ENCODE data around the gene KRTAP10-5. TPM values are rescaled to one million over a fixed set of nuclear protein-coding genes. Genes with fewer than 3 reads are reported as not detected.

Gene KRTAP10-5
- total RNA-seq, 1 donor from 2014 or later, result not detected

DNA sequence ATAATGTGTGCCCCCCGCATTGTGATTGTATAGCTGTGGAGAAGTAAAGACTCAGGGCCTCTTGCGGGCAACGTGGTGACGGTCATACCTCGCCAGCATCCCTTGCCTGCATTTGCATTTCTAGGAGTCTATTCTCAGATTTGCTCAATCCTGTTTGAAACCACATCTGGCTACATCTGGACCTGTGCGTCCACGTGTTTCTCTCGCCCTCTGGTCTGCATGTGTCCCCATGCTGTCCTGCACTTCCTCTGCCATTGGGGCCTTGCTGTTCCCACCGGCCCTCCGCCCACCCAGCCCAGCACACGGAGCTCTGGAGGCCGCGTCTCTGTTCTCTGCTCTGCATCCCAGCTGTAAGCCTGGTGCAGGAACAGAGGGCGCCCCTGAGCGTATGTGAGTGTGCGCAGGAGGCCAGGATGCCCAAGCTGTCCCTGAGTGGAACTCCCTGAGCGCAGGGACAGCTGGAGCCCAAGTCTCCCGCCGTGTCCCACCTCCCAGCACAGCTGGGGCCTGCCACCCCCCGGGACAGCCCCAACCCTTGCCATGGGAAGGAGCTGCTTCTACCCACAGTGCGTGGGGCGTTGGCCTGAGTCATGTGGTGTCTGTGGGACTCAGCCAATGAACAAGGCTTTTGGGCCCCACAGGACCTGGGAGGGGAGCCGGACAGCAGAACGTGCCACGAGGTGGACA is 30.7 kb downstream of the KRTAP10-5 start:
- no peaks in the 10 kb centered on the region for H3K27me3 ChIP-seq (ENCODE audit: insufficient read depth, low read length)
- peaks cover 7% of the 10 kb centered on the region for H3K4me1 Mint-ChIP-seq (ENCODE audit: low read depth, unreplicated experiment)
- H3K4me2 ChIP-seq (ENCODE audit: low read length), result no peak overlapping the region
- peaks cover 6% of the 10 kb centered on the region for H3K27me3 Mint-ChIP-seq (ENCODE audit: low read depth, unreplicated experiment)
- H3K4me3 ChIP-seq (ENCODE audit: insufficient read depth, low read depth, low read length), result no peak overlapping the region
- H3K9me3 ChIP-seq (ENCODE audit: insufficient read depth, low read depth, low read length), result no peaks in the 10 kb centered on the region
- no peak for DNase-seq (ENCODE audit: low read depth)
- H3K9me3 Mint-ChIP-seq (ENCODE audit: unreplicated experiment), result peaks cover 15% of the 10 kb centered on the region
- no peaks in the 10 kb centered on the region for H3K36me3 ChIP-seq (ENCODE audit: insufficient read depth, low read length)
- H3K4me1 ChIP-seq (ENCODE audit: insufficient read depth, low read length), result no peaks in the 10 kb centered on the region
- H3K27ac ChIP-seq (ENCODE audit: low read depth, low read length), result no peak overlapping the region
- peak overlapping the region; percentile 75 for H3K27ac Mint-ChIP-seq (ENCODE audit: unreplicated experiment)
- no peaks in the 10 kb centered on the region for H4K20me1 ChIP-seq (ENCODE audit: insufficient read depth, low read length)
- no peak overlapping the region for H2AFZ ChIP-seq (ENCODE audit: low read depth, low read length)
- no peaks in the 10 kb centered on the region for H3K79me2 ChIP-seq (ENCODE audit: insufficient read depth, low read length)
- no peak overlapping the region for H3K4me3 Mint-ChIP-seq (ENCODE audit: unreplicated experiment)
- H3K36me3 Mint-ChIP-seq (ENCODE audit: low read depth, unreplicated experiment), result peaks cover 1% of the 10 kb centered on the region
- no peak overlapping the region for H3K9ac ChIP-seq (ENCODE audit: low read length)
- TF ChIP-seq EZH2 (IDR thresholded peaks at IDR 0.05; ENCODE audit: insufficient read depth, low read length), result no peak
- TF ChIP-seq, protein P1, sequence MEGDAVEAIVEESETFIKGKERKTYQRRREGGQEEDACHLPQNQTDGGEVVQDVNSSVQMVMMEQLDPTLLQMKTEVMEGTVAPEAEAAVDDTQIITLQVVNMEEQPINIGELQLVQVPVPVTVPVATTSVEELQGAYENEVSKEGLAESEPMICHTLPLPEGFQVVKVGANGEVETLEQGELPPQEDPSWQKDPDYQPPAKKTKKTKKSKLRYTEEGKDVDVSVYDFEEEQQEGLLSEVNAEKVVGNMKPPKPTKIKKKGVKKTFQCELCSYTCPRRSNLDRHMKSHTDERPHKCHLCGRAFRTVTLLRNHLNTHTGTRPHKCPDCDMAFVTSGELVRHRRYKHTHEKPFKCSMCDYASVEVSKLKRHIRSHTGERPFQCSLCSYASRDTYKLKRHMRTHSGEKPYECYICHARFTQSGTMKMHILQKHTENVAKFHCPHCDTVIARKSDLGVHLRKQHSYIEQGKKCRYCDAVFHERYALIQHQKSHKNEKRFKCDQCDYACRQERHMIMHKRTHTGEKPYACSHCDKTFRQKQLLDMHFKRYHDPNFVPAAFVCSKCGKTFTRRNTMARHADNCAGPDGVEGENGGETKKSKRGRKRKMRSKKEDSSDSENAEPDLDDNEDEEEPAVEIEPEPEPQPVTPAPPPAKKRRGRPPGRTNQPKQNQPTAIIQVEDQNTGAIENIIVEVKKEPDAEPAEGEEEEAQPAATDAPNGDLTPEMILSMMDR (IDR thresholded peaks at IDR 0.05; ENCODE audit: insufficient read depth, low read depth, low read length), result no peak
- no peak for FAIRE-seq

DNA sequence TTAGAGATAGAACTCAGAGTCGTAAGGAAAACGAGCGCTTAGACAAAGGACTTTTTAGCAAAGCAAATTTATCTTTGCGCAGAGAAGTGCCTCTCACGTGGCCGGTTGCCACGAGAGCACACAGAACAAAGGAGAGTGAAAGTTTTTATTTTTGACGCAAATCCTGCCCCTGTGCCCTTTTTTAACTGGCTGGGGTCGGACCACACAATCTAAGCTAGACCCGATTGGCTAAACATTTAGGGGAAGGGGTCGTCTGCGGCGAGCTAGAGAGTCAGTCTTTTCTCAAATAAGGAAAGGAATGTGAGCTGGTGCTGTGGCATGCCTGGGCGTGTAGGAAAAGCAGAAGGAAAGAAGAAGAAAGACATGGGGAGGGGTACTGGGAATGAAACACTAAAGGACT is 31.5 kb downstream of the KRTAP10-5 start:
- peaks cover 1% of the 10 kb centered on the region for H3K36me3 Mint-ChIP-seq (ENCODE audit: low read depth, unreplicated experiment)
- H3K4me1 Mint-ChIP-seq (ENCODE audit: low read depth, unreplicated experiment), result peaks cover 7% of the 10 kb centered on the region
- Histone ChIP-seq H3K79me2 (ENCODE audit: insufficient read depth, low read length) (no peaks in the 10 kb centered on the region), H3K27me3 (ENCODE audit: insufficient read depth, low read length) (no peaks in the 10 kb centered on the region), H3K9ac (ENCODE audit: low read length) (no peak overlapping the region), H3K4me2 (ENCODE audit: low read length) (no peak overlapping the region), H2AFZ (ENCODE audit: low read depth, low read length) (no peak overlapping the region), H3K4me1 (ENCODE audit: insufficient read depth, low read length) (no peaks in the 10 kb centered on the region), H3K9me3 (ENCODE audit: insufficient read depth, low read depth, low read length) (no peaks in the 10 kb centered on the region), H4K20me1 (ENCODE audit: insufficient read depth, low read length) (no peaks in the 10 kb centered on the region), H3K36me3 (ENCODE audit: insufficient read depth, low read length) (no peaks in the 10 kb centered on the region), H3K4me3 (ENCODE audit: insufficient read depth, low read depth, low read length) (no peak overlapping the region), H3K27ac (ENCODE audit: low read depth, low read length) (no peak overlapping the region)
- peak overlapping the region; percentile 75 for H3K27ac Mint-ChIP-seq (ENCODE audit: unreplicated experiment)
- H3K9me3 Mint-ChIP-seq (ENCODE audit: unreplicated experiment), result peaks cover 15% of the 10 kb centered on the region
- FAIRE-seq (no peak), DNase-seq (ENCODE audit: low read depth) (peak; percentile 2)
- peaks cover 5% of the 10 kb centered on the region for H3K27me3 Mint-ChIP-seq (ENCODE audit: low read depth, unreplicated experiment)
- TF ChIP-seq, protein P1 (IDR thresholded peaks at IDR 0.05; ENCODE audit: insufficient read depth, low read depth, low read length), result no peak
- no peak for TF ChIP-seq EZH2 (IDR thresholded peaks at IDR 0.05; ENCODE audit: insufficient read depth, low read length)
- H3K4me3 Mint-ChIP-seq (ENCODE audit: unreplicated experiment), result no peak overlapping the region

DNA sequence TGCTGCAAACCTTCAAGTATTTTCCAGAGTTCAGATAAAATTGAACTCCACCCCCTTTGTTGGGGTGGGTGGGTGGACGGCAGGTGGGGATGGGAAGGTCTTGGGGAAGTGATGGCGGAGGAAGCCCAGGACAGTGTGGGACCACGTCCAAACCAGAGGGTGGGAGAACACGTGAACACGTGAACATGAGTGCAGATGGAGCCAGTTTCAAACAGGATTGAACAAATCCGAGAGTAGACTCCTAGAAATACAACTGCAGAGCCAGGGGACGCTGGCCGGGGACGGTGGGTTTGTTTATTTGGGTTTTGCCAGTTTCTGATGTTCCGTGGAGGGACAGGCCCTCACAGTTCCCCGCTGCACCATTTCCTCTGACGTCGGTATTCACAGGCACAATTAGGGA is 32.0 kb downstream of the KRTAP10-5 start:
- Histone ChIP-seq H4K20me1 (ENCODE audit: insufficient read depth, low read length) (no peaks in the 10 kb centered on the region), H3K4me3 (ENCODE audit: insufficient read depth, low read depth, low read length) (no peak overlapping the region), H3K9ac (ENCODE audit: low read length) (no peak overlapping the region), H2AFZ (ENCODE audit: low read depth, low read length) (no peak overlapping the region), H3K36me3 (ENCODE audit: insufficient read depth, low read length) (no peaks in the 10 kb centered on the region), H3K27ac (ENCODE audit: low read depth, low read length) (no peak overlapping the region), H3K4me2 (ENCODE audit: low read length) (no peak overlapping the region), H3K79me2 (ENCODE audit: insufficient read depth, low read length) (no peaks in the 10 kb centered on the region), H3K27me3 (ENCODE audit: insufficient read depth, low read length) (no peaks in the 10 kb centered on the region), H3K4me1 (ENCODE audit: insufficient read depth, low read length) (no peaks in the 10 kb centered on the region), H3K9me3 (ENCODE audit: insufficient read depth, low read depth, low read length) (no peaks in the 10 kb centered on the region)
- H3K36me3 Mint-ChIP-seq (ENCODE audit: low read depth, unreplicated experiment), result peaks cover 1% of the 10 kb centered on the region
- H3K4me1 Mint-ChIP-seq (ENCODE audit: low read depth, unreplicated experiment), result peaks cover 7% of the 10 kb centered on the region
- H3K27me3 Mint-ChIP-seq (ENCODE audit: low read depth, unreplicated experiment), result peaks cover 5% of the 10 kb centered on the region
- peaks cover 15% of the 10 kb centered on the region for H3K9me3 Mint-ChIP-seq (ENCODE audit: unreplicated experiment)
- no peak for TF ChIP-seq EZH2 (IDR thresholded peaks at IDR 0.05; ENCODE audit: insufficient read depth, low read length)
- TF ChIP-seq, protein P1 (IDR thresholded peaks at IDR 0.05; ENCODE audit: insufficient read depth, low read depth, low read length), result no peak
- no peak overlapping the region for H3K27ac Mint-ChIP-seq (ENCODE audit: unreplicated experiment)
- no peak overlapping the region for H3K4me3 Mint-ChIP-seq (ENCODE audit: unreplicated experiment)
- FAIRE-seq (no peak), DNase-seq (ENCODE audit: low read depth) (no peak)
